NCI-H2196 treated with DMSO at 0.1 percent for 48 hours (cell line): ENCODE measurements around the gene FDX2.
"Not testable (repeated sequence)": the region's sequence is repeated elsewhere in the genome, so short reads cannot be mapped to it uniquely, and the experiment has no call there.

ENCODE experiments used
- DNase-seq: peaks from one replicate; lab custom pipeline; 2025; ENCODE audit not compliant: unreplicated experiment; lab: John Stamatoyannopoulos, UW

The FDX2 gene

DNA sequence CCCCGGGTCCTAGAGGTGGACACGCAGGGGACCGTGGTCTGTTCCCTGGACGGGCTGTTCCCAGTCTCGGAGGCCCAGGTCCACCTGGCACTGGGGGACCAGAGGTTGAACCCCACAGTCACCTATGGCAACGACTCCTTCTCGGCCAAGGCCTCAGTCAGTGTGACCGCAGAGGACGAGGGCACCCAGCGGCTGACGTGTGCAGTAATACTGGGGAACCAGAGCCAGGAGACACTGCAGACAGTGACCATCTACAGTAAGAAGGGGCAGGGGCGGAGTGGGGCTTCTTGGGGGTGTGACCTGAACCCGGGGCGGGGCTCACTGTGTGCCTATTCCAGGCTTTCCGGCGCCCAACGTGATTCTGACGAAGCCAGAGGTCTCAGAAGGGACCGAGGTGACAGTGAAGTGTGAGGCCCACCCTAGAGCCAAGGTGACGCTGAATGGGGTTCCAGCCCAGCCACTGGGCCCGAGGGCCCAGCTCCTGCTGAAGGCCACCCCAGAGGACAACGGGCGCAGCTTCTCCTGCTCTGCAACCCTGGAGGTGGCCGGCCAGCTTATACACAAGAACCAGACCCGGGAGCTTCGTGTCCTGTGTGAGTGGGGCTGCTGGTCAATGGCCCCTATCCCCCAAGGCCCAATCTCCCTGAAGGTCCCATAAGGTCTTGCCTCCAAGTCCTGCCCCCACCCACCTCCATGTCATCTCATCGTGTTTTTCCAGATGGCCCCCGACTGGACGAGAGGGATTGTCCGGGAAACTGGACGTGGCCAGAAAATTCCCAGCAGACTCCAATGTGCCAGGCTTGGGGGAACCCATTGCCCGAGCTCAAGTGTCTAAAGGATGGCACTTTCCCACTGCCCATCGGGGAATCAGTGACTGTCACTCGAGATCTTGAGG, 31.5 kb downstream of the FDX2 start:
- DNase-seq = no peak

DNA sequence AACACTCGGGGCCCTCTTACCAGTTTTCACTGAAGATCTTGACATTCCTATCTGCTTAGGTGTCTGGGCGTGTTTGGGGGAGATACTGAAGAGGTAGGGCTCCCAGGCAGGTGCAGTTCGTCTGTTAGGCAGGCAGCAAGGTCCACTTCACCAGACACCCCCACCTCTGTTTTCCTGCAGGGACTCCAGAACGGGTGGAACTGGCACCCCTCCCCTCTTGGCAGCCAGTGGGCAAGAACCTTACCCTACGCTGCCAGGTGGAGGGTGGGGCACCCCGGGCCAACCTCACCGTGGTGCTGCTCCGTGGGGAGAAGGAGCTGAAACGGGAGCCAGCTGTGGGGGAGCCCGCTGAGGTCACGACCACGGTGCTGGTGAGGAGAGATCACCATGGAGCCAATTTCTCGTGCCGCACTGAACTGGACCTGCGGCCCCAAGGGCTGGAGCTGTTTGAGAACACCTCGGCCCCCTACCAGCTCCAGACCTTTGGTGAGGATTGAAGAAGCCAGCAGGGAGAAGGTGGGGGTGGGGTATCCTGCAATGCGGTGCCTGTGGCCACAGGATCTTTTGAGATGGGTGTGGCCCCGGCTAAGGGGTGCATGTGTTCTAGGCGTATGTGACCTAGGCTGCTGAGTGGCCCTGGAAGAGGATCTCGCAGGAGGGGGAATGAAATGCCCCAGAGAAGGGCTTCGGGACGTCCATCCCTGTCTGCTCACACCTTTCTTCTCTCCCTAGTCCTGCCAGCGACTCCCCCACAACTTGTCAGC, 32.3 kb downstream of the FDX2 start:
- DNase-seq = no peak

DNA sequence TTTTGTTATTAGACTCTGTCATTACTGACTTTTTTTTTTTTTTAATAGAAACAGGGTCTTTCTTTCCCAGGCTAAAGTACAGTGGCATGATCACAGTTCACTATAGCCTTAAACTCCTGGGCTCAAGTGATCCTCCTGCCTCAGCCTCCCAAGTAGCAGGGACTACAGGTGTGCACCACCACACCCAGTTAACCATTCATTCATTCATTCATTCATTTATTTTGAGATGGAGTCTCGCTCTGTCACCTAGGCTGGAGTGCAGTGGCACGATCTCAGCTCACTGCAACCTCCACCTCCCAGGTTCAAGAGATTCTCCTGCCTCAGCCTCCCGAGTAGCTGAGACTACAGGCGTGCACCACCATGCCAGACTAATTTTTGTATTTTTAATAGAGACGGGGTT, 33.8 kb downstream of the FDX2 start:
- DNase-seq = not testable (repeated sequence)

DNA sequence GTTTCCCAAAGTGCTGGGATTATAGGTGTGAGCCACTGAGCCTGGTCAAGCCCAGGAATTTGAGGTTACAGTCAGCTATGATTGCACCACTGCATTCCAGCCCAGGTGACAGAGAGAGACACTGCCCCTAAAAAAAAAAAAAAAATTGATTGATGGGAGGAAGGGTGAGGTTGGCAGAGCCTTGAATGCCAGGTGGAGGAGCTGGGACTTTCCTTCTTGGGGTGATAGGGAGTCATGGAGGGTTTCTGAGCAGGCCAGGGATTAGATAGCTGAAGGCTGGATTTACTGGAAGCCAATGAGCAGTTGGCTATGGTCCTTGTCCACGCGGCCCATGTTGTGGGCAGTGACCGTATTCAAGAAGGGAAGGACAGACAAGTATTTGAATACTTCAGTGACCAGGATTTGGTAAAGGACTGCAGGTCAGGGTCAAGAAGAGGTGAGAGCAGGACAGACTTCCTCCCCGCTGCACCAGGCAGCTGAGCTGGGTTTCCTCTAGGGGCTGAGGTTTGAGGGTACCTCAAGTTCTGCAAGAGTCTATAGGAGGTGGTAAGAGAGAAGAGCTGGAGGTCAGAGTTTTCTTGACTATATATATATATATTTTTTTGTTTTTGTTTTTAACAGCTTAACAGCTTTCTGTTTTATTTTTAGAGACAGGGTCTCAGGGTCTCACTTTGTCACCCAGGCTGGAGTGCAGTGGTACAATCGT, 35.9 kb downstream of the FDX2 start:
- no peak for DNase-seq

DNA sequence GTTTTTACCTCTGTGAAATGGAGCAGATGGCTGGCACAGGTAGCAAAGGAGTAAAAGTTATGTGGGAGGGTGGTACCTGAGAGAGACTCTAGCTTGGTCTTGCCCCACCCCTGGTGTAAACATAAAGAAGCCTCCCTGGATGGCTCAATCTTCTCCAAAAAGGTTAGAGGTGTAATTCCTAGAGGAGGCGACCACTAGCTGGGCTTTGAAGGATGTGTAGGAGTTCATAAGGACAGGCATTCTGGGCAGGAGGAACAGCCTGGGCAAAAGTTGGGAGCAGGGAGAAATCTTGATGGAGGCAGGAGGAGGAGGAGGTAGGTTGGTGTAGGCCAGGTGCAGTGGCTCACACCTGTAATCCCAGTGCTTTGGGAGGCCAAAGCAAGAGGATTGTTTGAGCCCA, 36.9 kb downstream of the FDX2 start:
- no peak for DNase-seq

DNA sequence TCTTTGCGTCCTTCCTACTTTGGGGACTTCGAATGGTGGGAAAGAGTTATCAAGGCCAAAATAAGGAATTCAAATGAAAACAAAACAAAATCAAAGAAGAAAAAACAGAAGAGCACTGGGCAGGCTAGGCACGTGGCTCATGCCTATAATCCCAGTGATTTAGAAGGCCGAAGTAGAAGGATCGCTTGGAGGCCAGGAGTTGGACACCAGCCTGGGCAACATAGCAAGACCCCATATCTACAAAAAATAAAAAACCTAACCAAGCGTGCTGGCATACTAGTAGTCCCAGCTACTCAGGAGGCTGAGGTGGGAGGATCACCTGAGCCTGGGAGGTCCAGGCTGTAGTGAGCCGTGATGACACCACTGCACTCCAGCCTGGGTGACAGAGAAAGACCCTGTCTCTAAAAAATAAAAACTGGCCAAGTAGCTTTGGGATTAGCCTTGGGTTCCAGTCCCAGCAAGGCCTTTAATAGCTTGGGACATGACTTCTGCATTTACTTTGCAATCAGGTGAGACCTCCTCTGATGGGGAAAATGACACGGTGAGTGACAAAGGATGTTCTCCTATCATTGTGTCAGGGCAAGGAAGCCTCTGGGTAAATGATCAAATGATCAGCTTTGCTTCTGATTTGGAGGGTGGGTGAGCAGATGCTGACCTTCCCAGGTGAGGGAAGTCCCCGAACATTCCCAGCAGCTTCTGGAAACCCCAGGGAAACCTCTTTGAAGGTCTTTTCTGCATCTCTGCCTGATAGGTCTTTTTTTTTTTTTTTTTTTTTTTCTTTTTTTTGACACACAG, 37.8 kb downstream of the FDX2 start:
- no peak for DNase-seq

DNA sequence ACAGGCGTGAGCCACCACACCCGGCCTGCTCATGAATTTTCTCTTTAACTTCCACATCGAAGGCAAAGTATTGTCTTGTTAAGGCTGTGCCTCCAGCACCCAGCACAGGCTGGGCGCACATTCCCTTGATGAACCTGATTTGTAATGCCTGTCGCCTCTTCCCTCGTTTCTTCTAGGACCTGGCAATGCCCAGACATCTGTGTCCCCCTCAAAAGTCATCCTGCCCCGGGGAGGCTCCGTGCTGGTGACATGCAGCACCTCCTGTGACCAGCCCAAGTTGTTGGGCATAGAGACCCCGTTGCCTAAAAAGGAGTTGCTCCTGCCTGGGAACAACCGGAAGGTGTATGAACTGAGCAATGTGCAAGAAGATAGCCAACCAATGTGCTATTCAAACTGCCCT, 41.2 kb downstream of the FDX2 start:
- DNase-seq = no peak

DNA sequence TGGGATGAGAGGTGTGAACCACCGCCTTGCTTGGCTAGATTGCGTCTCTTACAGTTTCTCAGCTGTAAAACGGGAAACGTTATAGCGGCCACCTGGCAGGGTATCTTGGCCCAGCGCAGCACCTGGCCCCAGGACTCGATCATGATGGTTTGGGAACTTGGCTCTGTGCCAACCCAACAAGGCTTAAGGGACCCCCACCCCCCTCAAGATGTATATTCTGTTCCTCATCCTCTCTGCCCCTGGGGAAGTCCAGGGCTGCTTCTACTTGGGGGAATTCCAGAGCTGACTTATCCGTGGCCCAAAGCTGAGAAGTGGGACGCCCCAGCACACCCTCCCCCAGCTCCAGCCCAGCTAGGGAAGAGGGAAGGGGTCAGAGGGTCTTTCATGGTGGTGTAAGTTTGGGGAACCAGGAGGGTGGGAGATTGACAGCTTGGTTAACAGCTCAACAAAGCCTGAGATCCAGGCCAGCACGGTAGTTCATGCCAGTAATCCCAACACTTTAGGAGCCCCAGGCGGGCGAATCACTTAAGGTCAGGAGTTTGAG, 44.2 kb downstream of the FDX2 start:
- no peak for DNase-seq

DNA sequence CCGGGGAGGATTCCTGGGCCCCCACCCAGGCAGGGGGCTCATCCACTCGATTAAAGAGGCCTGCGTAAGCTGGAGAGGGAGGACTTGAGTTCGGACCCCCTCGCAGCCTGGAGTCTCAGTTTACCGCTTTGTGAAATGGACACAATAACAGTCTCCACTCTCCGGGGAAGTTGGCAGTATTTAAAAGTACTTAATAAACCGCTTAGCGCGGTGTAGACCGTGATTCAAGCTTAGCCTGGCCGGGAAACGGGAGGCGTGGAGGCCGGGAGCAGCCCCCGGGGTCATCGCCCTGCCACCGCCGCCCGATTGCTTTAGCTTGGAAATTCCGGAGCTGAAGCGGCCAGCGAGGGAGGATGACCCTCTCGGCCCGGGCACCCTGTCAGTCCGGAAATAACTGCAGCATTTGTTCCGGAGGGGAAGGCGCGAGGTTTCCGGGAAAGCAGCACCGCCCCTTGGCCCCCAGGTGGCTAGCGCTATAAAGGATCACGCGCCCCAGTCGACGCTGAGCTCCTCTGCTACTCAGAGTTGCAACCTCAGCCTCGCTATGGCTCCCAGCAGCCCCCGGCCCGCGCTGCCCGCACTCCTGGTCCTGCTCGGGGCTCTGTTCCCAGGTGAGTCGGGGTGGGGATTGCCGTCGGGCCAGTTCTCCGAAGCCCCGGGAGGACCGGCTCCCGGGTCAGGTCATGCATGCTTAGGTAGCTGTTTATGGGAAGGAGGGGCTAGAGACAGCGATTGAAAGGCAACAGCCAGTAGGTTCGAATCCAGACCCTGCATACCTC, 45.0 kb downstream of the FDX2 start, which contains the start of gene ICAM1:
TSS of gene ICAM1 (plus strand) at position 505 of the 779 bp plus-strand sequence. CDS start at position 545, 40 bp downstream.
- DNase-seq = no peak

DNA sequence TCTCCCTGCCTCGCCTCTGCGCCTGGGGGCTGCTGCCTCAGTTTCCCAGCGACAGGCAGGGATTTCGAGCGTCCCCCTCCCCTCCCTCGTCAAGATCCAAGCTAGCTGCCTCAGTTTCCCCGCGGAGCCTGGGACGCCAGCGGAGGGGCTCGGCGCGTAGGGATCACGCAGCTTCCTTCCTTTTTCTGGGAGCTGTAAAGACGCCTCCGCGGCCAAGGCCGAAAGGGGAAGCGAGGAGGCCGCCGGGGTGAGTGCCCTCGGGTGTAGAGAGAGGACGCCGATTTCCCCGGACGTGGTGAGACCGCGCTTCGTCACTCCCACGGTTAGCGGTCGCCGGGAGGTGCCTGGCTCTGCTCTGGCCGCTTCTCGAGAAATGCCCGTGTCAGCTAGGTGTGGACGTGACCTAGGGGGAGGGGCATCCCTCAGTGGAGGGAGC, 45.6 kb downstream of the FDX2 start:
- DNase-seq = no peak

DNA sequence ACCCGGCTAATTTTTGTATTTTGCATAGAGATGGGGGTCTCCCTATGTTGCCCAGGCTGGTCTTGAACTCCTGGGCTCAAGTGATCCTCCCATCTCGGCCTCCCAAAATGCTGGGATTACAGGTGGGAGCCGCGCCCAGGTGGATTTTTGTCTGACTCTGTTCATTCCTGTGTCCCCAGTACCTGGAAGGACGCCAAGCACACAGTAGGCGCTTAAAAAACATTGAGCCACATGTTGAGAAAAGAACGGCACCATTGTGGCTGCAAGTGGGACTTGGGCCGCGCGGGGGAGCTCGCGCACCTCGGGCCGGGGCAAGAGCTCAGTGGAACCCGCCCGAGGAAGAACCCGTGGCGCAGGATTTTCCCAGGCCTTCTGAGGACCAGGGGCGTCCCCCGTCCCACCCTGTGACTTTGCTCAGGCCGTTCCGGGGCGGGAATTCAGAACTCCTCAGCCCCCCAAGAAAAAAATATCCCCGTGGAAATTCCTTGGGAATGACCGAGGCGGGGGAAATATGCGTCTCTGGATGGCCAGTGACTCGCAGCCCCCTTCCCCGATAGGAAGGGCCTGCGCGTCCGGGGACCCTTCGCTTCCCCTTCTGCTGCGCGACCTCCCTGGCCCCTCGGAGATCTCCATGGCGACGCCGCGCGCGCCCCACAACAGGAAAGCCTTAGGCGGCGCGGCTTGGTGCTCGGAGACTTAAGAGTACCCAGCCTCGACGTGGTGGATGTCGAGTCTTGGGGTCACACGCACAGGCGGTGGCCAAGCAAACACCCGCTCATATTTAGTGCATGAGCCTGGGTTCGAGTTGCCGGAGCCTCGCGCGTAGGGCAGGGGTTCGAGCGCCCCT, 46.3 kb downstream of the FDX2 start:
- DNase-seq = peak; percentile 56

DNA sequence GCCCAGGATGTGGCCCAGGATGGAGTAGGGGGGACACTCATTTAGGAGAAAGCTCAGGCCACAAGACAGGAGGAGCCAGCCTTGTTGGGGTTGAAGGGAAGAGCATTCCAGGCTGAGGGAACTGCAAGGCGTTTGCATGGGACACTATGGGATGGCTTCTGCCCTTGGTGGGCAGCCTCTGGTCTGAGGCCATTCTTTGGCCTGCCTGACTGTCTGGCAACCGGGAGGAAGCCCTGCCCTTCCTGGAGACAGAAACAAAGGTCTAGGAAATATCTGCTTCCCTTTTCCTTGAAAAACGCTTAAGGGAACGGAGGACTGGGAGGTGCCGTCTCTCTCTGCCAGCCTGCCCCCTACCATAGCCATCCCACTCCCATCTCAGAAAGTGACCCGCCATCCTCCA, 47.7 kb downstream of the FDX2 start:
- DNase-seq = no peak

DNA sequence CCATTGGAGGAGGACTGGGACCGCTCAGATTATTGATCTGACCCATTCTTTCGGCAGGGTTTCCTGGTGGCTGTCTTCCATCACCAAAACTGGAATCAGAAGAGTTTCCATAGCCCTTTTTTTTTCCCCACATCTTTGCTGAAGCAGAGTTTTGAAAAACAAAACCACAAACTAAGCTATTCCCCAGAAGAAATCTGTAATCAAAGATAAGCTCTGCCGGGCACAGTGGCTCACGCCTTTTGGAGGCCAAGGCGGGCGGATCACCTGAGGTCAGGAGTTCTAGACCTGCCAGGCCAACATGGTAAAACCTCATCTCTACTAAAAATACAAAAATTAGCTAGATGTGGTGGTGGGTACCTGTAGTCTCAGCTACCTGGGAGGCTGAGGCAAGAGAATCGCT, 49.1 kb downstream of the FDX2 start:
- no peak for DNase-seq

DNA sequence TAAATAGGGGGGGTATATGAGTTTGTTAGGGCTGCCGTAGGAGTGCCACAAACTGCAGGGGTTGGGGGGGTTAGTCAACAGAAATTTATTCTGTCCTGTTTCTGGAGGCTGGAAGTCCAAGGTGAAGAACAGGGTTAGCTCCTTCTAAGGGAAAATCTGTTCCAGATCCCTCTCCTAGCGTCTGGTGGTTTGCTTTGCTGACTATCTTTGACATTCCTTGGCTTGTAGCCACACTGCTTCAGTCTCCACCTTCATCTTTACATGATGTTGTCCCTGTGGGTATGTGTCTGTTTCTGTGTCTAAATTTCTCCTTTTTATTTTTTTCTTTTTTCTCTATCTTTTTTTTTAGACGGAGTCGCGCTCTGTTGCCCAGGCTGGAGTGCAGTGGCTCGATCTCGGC, 53.0 kb downstream of the FDX2 start:
- no peak for DNase-seq

DNA sequence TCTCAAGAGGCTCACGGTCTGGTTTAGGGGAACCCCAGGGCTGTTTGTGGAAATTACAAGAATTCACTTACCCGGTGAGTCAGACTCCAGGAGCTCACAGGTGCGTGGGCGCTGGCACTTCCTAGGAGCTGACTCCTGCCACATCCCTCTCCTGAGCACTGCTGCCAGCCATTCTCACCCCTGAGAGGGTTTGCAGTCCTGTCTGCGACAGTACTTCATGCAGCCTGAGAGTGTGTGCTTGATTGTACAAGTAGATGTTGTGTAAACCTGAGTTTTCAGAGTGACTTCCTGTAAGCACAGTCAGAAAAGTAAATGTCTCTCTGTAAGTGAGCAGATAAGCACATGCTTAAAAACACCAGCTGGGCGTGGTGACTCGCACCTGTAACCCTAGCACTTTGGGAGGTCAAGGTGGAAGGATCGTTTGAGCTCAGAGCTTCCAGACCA, 55.7 kb downstream of the FDX2 start:
- no peak for DNase-seq
